IMR-90 (cell line): ENCODE data around the gene DET1. TPM values are rescaled to one million over a fixed set of nuclear protein-coding genes. Genes with fewer than 3 reads are reported as not detected.

Experiments used
- ATAC-seq: fragments of 200-7000 bp; cut with Tn5 transposase; 2 replicates; pipeline ENCODE4 v1.9.1; 2020; ENCODE audit warnings: low read depth, mild to moderate bottlenecking, moderate library complexity
- BruUV-seq: library from RNA; stranded (reverse); fragments of 400-500 nt; replicated peaks from 2 replicates; lab custom pipeline; 2021; lab: Mats Ljungman, UMichigan
- CTCF ChIA-PET: fragments of 300-600 bp; formaldehyde crosslinking; extraction: SDS; loops from one replicate; lab custom pipeline; 2021; ENCODE audit warnings: antibody characterized with exemption; lab: Yijun Ruan, JAX
- POLR2A ChIA-PET: fragments of 300-600 bp; sonication (Branson Sonifier 250); formaldehyde crosslinking; loops from one replicate; lab custom pipeline; 2022; ENCODE audit warnings: antibody characterized with exemption; ENCODE audit not compliant: unreplicated experiment; lab: Charles Lee
- DNase-seq: peaks from one replicate; pipeline ENCODE4 v3.0.0; 2013
- H2AFZ ChIP-seq: replicated peaks from 2 replicates; pipeline ENCODE3; 2013; ENCODE audit warnings: low read length, mild to moderate bottlenecking; ENCODE audit not compliant: poor library complexity
- H2AK5ac ChIP-seq: 2 replicates; pipeline ENCODE4 v1.6.1; 2013; ENCODE audit warnings: low read depth, low read length, inconsistent platforms
- H2AK9ac ChIP-seq: replicated peaks from 2 replicates; pipeline ENCODE3; 2013; ENCODE audit warnings: mild to moderate bottlenecking, low read depth, low read length, moderate library complexity; ENCODE audit not compliant: poor library complexity
- H2BK120ac ChIP-seq: 2 replicates; pipeline ENCODE4 v1.6.1; 2013; ENCODE audit warnings: low read depth, low read length, inconsistent platforms
- H2BK15ac ChIP-seq: 3 replicates; pipeline ENCODE4 v1.6.1; 2013; ENCODE audit warnings: low read depth, low read length, inconsistent platforms
- H2BK20ac ChIP-seq: 2 replicates; pipeline ENCODE4 v1.6.1; 2013; ENCODE audit warnings: low read depth, mild to moderate bottlenecking, inconsistent platforms, low read length, moderate library complexity
- H2BK5ac ChIP-seq: 2 replicates; pipeline ENCODE4 v1.6.1; 2013; ENCODE audit warnings: mild to moderate bottlenecking, low read depth, low read length, inconsistent platforms; ENCODE audit not compliant: poor library complexity, severe bottlenecking
- H3K14ac ChIP-seq: replicated peaks from 2 replicates; pipeline ENCODE4 v1.6.1; 2013; ENCODE audit warnings: low read depth, low read length, inconsistent platforms
- H3K18ac ChIP-seq: 2 replicates; pipeline ENCODE4 v1.6.1; 2013; ENCODE audit warnings: low read depth, low read length, control low read depth
- H3K23ac ChIP-seq: 2 replicates; pipeline ENCODE4 v1.6.1; 2013; ENCODE audit warnings: low read depth, low read length, inconsistent platforms
- H3K27ac ChIP-seq: 2 replicates; pipeline ENCODE4 v1.5.1; 2013; ENCODE audit warnings: mild to moderate bottlenecking, control low read depth, low read length; ENCODE audit not compliant: insufficient read depth
- H3K27me3 ChIP-seq: 2 replicates; pipeline ENCODE4 v1.6.1; 2013; ENCODE audit warnings: low read length; ENCODE audit not compliant: control insufficient read depth, insufficient read depth
- H3K36me3 ChIP-seq: 2 replicates; pipeline ENCODE4 v1.6.1; 2013; ENCODE audit warnings: low read length, mixed read lengths; ENCODE audit not compliant: control insufficient read depth, insufficient read depth
- H3K4ac ChIP-seq: 2 replicates; pipeline ENCODE4 v1.6.1; 2013; ENCODE audit warnings: low read depth, low read length, inconsistent platforms
- H3K4me1 ChIP-seq: 2 replicates; pipeline ENCODE4 v1.6.1; 2013; ENCODE audit warnings: low read length, mixed read lengths; ENCODE audit not compliant: control insufficient read depth, insufficient read depth
- H3K4me2 ChIP-seq: 2 replicates; pipeline ENCODE4 v1.6.1; 2013; ENCODE audit warnings: low read depth, mild to moderate bottlenecking, control low read depth, low read length, moderate library complexity
- H3K4me3 ChIP-seq: 2 replicates; pipeline ENCODE4 v1.5.1; 2013; ENCODE audit warnings: low read depth, mild to moderate bottlenecking, control low read depth, low read length, moderate library complexity; ENCODE audit not compliant: insufficient read depth
- H3K56ac ChIP-seq: 2 replicates; pipeline ENCODE4 v1.6.1; 2013; ENCODE audit warnings: low read length, inconsistent platforms; ENCODE audit not compliant: insufficient read depth; ENCODE audit errors: extremely low read depth
- H3K79me1 ChIP-seq, 2 experiments: 2 replicates each; pipeline ENCODE4 v1.6.1; 2013; ENCODE audit warnings: low read length in 2 of 2, inconsistent platforms in 1 of 2, low read depth in 1 of 2
- H3K9ac ChIP-seq: 2 replicates; pipeline ENCODE4 v1.6.1; 2013; ENCODE audit warnings: low read depth, low read length, control low read depth
- H3K9me1 ChIP-seq: 2 replicates; pipeline ENCODE4 v1.6.1; 2013; ENCODE audit warnings: low read length, inconsistent platforms; ENCODE audit not compliant: insufficient read depth
- H3K9me3 ChIP-seq: 2 replicates; pipeline ENCODE4 v1.6.1; 2013; ENCODE audit warnings: low read length; ENCODE audit not compliant: control insufficient read depth, insufficient read depth
- H4K20me1 ChIP-seq: 2 replicates; pipeline ENCODE4 v1.6.1; 2013; ENCODE audit warnings: low read length, inconsistent platforms; ENCODE audit not compliant: insufficient read depth
- H4K5ac ChIP-seq: 2 replicates; pipeline ENCODE4 v1.6.1; 2013; ENCODE audit warnings: mild to moderate bottlenecking, low read depth, low read length, control low read depth
- H4K8ac ChIP-seq, 2 experiments: 2 replicates each; pipeline ENCODE4 v1.6.1; 2013; ENCODE audit warnings: low read depth in 2 of 2, low read length in 2 of 2, control low read depth in 1 of 2, inconsistent platforms in 1 of 2
- H4K91ac ChIP-seq: 2 replicates; pipeline ENCODE4 v1.6.1; 2013; ENCODE audit warnings: low read depth, low read length, inconsistent platforms; ENCODE audit not compliant: insufficient read depth
- CHD1 ChIP-seq: IDR thresholded peaks from 2 replicates; pipeline ENCODE4 v1.6.1; 2012; ENCODE audit warnings: low read depth, low read length, improper control_type of control experiment
- RFX5 ChIP-seq: IDR thresholded peaks from 2 replicates; pipeline ENCODE4 v1.8.0; 2012; ENCODE audit warnings: low read depth, mild to moderate bottlenecking, low read length, moderate library complexity
- WGBS, 2 experiments: methylation state at CpG; one replicate each; pipeline versions ENCODE4 v1.1.5 to v1.1.7; 2013; ENCODE audit warnings: missing lambda C conversion rate in 2 of 2; ENCODE audit not compliant: insufficient read length in 1 of 2; ENCODE audit errors: extremely low coverage in 2 of 2; 5-methylcytosine and 5-hydroxymethylcytosine counted together
- dilution Hi-C: fragments of 300-500 bp; cut with HindIII; formaldehyde crosslinking; loops from one replicate; pipeline ENCODE4 v1.14.3; 2018; ENCODE audit warnings: low sequenced_read_pairs; ENCODE audit not compliant: unreplicated experiment
- in situ Hi-C: fragments of 300-500 bp; cut with MboI; formaldehyde crosslinking; loops from 3 replicates; pipeline ENCODE4 v1.14.3; 2019; ENCODE audit warnings: low sequenced_read_pairs, inconsistent platforms, mixed read lengths
- intact Hi-C: fragments of 100-400 bp; cut with micrococcal nuclease; formaldehyde crosslinking; loops from 2 replicates; pipeline ENCODE4 v1.10.0; 2022
- polyA plus RNA-seq, 3 experiments: library from polyadenylated mRNA; depleted of rRNA; stranded (reverse); fragments of >200 nt; gene quantifications; 2 replicates each; pipeline ENCODE4 v1.2.3, GENCODE V29; 2012; ENCODE audit warnings: low replicate concordance in 1 of 3
- total RNA-seq: library from RNA; depleted of rRNA; stranded (reverse); fragments of >200 nt; gene quantifications from 2 replicates; pipeline ENCODE4 v1.2.3, GENCODE V29; 2012

The DET1 gene
- total and polyA plus RNA-seq, 2 of the 4 experiments (the other 2 are of a cell fraction): 5.6 to 9.1 TPM

- ChIA-PET POLR2A (no interaction called here), CTCF (no interaction called here)
- Histone ChIP-seq H3K4me1 (peaks cover 4% of the 10 kb centered on the region), H4K20me1 (no peaks in the 10 kb centered on the region), H2AFZ (no peak overlapping the region), H4K8ac (no peak overlapping the region), H3K4ac (no peak overlapping the region), H3K9me3 (no peaks in the 10 kb centered on the region), H3K23ac (no peak overlapping the region), H3K9me1 (peaks cover 5% of the 10 kb centered on the region; the same call in 1 of the 2 replicates), H3K36me3 (no peaks in the 10 kb centered on the region; the same call in 1 of the 2 replicates), H3K18ac (no peak overlapping the region), H3K27ac (no peak overlapping the region), H3K4me3 (no peak overlapping the region), H2BK20ac (no peak overlapping the region), H3K56ac (no peak overlapping the region), H3K79me1 (peaks cover 14 to 15% of the 10 kb centered on the region in 2 experiments; a peak in 2 of 4 replicates), H3K27me3 (no peaks in the 10 kb centered on the region), H2AK9ac (no peak overlapping the region), H3K4me2 (no peak overlapping the region), H2BK120ac (no peak overlapping the region), H2AK5ac (no peak overlapping the region), H4K91ac (no peak overlapping the region), H4K5ac (no peak overlapping the region), H2BK15ac (no peak overlapping the region), H3K9ac (no peak overlapping the region), H3K14ac (no peak overlapping the region), H2BK5ac (no peak overlapping the region)
- no TSS peak for BruUV-seq
- no CpG with 5 or more reads among the region's 9 CpGs for WGBS, 2 experiments
- ATAC-seq (no peak), DNase-seq (peak; percentile 22)
- no peak for TF ChIP-seq CHD1
- no peak for TF ChIP-seq RFX5
- in situ Hi-C loops (no loop called here), intact Hi-C loops (no loop called here), dilution Hi-C loops (no loop called here)
These were observed 7.5 kb downstream of the DET1 start for GRCh38 chr15:88538972-88539371.
